OCI-LY3 (cell line): ENCODE measurements around the gene OR5A1.

Source experiments
- CTCF ChIP-seq: fragments of 200-600, 300-600 bp; sonication (generic); IDR thresholded peaks from 2 replicates; pipeline ENCODE4 v1.5.1; 2014; ENCODE audit warnings: antibody characterized with exemption, low read length, low read depth
- EZH2phosphoT487 ChIP-seq: fragments of 200-600 bp; shearing (Covaris generic); IDR thresholded peaks from 2 replicates; pipeline ENCODE4 v1.6.1; 2018; ENCODE audit warnings: antibody characterized with exemption, mixed run types, low read depth

DNA sequence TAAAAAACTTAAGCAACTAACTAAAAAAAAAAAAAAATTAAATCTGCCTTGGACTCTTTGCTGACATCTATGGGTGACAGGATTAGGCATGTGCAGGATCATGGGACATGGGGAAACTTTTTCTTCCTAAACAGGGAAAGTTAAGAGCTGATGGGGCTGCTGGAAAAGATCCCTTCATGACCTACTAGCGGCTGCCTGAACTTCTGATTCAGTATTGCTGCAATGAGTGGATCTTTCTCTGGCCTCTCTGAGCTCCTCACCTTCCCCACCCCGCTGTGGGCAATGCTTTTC lies 35.1 kb upstream of the OR5A1 start:
- TF ChIP-seq CTCF (no peak), EZH2phosphoT487 (no peak)
